ENCODE data around the gene HDAC10.
"Not testable (repeated sequence)": the region's sequence is repeated elsewhere in the genome, so short reads cannot be mapped to it uniquely, and the experiment has no call there.

HDAC10 gene

DNA sequence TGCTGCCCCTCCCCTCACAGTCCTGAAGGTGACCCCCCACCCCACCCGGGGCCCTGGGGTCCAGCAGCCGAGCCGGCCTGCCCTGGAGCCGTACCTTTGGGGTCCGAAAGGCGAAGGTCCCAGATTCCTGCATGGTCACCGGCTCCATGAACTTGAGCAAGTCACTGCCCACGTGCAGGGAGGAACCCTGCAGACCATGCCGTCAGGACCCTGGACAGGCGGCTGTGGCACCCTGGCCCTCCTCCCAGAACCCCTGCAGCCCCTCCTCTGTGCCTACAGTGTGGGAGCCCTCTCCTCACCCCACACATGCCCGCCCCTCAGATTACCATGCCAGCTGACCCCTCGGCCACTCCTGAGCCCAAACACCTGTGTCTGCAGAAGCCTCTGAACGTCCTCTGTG lies 33.4 kb upstream of the HDAC10 start:
- no peak for DNase-seq

DNA sequence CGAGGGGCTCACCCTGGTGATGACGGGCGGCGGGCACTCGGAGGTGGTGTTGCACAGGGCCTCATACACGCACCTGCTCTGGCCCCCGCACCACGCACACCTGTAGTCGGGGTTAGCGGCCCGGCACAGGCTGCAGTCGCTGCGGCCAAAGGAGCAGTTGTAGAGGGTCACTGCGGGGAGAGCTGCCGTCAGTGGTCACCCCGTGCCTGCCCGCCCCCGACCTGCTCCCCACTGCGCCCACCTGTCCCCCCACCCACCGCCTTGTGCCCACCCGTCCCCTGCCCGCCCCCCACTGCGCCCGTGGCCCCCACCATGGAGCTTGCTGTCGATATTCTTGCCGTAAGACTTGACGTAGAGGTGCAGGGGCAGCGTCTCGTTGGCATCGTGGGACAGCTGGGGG lies 32.8 kb upstream of the HDAC10 start:
- DNase-seq, result no peak

DNA sequence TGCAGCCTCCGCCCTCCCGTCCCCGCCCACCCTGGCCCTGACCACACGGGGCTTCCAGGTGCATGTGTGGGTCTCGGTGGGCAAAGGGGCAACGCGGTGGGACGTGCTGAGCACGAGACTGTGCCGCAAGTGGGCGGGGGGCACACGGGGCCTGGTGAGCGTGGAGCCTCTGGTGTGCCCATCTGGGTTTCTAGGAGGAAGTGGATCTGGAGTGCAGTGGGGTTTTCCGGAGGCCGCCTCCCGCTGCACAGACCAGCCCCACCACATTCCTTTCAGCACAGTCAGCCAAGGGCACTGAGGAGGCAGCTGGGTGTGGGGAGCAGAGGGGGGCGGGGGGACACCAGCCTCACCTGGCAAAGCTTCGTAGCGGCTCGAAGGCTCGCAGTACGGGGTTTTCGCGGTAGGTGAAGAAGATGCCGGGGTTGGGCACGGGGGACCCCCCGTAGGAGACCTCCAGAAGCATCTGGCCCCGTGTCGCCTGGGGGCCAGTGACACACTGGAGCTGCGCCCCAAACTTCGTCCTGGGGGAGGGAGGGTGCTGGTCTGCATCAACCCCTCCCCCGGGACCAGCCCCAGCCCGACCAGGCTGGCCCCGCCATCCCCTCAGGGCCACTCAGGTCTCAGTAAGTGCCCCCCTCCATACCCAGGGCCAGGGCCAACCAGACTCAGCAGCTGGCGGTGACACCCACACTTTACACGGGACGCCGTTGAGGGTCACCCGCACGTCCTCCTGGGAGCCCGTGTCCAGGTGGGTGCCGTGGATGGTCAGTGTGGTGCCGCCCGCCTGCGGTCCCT lies 31.5 kb upstream of the HDAC10 start:
- DNase-seq, result no peak

DNA sequence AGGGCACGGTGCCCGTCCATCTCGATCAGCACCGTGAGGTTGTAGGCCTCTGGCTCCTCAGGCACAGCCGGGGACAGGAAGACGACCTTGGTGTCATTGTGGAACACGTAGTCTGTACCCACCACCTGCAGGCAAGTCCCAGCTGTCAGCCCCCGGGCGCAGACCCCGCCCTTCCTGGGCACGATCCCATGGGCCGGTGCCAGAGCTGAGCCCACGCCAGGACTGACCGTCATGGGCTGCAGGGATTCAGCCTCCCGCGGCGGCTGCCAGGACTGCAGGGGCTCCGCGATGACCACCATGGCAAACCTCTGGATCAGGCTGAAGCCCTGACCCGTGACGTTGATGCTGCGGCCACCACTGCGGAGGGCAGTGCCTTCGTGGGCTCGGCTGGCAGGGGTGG lies 30.9 kb upstream of the HDAC10 start:
- DNase-seq, result no peak

DNA sequence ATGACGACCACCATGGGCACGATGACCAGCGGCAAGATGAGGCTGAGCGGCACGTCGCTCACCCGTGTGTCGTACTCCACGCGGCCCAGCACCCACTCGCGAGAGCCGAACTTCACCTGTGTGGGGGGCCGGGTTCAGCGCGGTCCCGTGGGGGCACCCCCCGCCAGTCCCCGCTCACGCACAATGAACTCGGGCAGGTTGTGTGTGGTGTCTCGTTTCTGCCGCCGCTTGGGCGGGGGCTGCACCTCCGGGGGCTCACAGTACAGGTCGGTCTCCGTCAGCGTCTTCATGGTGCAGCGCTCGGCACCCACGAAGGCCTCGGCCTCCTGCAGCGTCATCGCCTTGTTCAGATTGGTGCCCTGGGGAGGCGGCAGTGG lies 30.3 kb upstream of the HDAC10 start:
- no peak for DNase-seq

DNA sequence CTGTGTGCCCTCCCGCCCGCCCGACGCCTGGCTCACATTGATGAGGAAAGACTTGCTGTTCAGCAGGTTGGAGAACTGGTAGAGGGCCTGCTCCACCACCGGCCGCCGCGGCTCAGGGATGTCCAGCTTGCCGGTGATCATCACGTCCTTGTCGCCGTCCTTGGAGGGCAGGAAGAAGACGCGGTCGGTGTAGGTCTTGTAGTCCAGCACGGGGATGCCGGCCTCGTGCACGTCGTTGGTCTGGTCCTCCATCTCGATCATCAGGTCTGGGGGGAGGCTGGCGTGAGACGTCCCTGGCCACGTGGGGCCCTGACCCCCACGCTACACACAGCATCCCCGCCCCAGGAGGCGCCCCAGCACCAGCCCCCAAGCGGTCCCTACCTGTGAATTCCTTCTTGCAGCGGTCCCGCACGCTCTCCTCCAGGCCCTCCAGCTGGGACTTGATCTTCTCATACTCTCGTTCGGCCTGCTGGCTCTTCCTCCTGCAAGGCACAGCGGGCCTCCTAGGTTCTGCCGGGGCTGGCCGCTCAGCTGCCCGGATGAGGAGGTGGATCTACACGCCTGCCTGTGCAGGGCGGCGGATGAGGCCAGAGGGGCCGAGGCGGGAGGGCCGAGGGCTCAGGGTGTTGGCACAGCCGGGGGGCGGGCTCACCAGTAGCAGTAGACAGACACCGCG lies 29.8 kb upstream of the HDAC10 start:
- no peak for DNase-seq

DNA sequence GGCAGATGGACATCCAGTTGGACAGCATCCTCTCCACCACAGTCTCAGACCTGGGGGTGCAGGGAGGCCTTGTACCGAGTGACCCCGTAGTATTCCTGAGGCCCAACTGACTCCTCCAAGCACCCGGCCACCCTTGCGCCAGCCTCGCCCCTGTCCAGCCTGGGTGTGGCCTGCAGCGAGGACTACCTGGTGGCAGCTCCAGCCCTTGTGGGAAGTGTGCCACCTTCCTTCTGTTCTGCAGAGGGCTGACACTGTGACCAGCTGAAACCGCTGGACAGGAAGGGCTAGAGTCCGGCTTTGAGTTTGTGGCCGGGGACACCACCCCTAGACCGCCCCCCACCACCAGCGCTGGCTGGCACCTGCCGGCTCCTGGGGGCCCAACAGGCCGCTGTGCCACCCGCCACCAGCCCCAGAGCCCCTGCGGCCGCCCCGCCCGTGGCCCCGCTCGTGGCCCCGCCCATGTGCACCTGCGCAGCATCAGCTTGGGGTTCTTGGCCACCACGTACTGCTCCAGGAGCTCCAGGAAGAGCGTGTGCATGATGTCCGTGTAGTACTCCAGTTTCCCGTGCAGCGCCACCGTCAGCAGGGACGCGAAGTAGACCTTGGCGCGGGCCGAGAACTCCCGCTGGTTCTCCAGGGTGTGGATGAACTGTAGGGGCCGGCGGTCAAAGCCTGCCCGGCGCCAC lies 29.1 kb upstream of the HDAC10 start:
- no peak for DNase-seq

DNA sequence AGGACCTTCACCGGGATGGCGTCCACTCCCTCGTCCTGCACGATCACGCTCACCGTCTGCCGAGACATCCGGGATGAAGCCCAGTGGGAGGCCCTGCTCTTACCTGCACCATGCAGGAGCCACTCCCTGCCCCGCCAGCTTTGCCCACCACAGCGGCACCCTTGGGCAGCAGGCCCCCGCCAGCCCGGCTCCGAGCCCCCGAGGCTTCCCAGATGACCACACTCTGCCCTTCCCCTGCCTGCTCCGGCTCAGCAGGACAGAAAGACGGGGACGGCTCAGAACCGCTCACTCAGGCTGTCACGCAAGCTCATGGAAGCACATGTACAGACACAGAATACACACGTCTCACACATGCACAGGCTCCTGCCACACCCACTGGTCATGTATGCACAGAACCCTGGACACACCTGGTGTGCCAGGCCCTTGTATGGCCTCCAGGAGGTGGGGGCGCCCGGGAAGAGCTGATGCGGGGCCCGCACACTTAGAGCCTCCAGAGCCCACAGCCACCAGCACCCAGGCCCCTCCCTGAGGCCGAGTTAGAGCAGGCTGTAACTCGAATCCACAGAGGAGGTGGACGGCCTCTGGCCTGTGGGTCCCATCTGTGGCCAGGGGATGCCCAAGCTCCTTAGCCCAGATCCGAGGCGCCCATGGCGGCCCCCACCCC lies 28.0 kb upstream of the HDAC10 start:
- no peak for DNase-seq

DNA sequence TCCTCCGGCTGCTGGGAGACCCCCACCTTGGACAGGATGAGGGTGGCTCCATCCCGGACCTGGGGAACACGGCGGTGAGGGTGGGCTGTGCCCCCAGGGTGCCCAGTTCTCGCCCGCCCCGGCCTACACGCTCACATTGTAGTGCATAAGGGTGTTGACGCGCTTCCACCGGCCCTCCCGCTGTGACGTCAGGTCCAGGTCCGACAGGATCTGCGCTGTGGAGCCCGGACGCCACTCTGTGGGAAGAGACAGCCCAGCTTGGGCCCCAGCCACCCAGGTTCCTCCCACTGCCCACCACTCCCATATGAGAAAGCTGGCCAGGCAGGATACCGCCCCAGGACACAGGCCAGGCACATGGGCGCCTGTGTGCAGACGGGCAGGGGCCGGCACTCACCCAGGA lies 27.4 kb upstream of the HDAC10 start:
- DNase-seq, result no peak

DNA sequence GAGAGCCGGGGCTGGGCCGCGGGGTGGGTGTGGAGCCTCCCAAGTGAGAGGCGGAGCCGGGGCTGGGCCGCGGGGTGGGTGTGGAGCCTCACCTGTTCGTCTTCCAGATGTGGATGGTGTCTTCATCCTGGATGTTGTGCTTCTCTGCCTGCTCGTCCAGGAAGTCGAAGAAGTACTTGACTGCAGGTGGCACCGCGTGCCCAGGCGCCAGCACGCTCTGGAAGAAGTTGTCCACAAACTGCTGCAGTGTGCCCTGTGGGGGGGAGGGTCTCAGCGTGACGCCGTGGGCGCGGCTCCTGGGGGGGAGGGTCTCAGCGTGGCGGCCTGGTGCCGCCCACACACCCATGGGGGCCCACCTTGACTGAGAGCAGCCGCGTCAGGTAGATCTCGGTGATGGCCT lies 26.7 kb upstream of the HDAC10 start:
- no peak for DNase-seq

DNA sequence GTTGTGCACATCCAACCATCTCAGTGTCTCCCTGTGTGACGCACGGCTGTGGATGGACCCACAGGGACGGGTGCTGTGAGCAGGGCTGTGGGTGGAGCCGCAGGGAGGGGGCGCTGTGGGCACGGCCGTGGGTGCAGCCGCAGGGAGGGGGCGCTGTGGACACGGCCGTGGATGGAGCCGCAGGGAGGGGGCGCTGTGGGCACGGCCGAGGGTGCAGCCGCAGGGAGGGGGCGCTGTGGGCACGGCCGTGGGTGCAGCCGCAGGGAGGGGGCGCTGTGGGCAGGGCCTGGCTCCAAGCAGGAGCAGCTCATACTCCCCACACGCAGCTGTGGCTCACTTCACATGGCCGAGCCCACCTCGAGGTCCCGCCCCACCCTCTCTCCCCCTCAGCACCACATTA lies 25.1 kb upstream of the HDAC10 start:
- no peak for DNase-seq

DNA sequence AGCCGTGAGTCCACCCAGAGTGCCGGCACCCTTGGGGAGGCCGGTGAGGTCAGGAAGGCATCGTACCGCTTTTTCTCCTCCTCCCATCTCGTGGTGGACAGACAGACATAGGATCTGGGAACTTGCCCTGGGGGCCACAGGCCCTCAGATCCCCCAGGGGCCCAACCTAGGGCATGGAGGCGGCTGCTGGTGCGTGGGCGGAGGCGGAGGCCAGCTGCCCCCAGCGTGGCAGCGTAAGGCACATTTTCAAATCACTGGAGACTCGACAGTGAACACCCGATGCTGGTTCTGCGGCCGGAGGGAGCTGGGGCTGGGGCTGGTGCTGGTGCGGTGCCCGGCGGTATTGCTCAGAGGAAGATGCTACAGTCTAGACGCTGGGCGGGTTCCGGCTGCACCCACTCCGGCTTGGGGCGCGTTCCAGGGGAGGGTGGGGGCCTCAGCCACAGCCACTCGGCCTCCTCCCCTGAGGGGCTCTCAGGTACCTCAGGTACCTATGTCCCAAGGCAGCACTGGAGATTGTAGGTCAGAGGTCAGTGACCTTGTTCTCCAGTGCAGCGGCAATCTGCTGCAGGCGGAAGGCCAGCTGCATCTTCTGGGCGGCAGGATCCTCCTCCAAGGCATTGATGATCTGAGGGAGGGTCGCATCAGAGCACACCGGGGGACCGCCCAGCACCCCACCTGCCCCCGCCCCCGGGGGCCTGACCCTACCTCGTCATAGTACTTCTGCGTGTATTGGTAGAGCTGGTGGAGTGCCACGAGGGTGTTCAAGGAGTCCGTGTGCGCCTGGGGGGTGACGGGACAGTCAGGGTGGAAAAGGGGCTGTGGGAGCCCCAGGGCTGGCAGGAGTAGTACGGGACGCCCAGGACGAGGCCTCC lies 24.4 kb upstream of the HDAC10 start:
- DNase-seq, result no peak

DNA sequence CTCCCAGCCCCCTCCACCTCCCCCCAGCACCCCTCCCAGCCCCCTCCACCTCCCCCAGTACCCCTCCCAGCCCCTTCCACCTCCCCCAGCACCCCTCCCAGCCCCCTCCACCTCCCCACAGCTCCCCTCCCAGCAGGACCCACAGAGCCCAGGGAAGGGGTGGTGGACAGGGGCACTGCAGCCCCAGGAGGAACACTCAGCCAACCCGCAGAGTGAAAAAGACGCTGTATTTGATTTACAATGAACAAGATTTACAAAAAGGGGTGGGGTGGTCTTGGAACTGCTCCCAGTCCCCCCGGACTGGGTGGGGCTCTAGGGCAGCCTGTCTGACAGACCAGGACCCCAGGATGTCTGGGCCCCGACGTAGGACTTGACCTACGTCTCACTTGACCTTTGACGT lies 23.7 kb upstream of the HDAC10 start:
- no peak for DNase-seq

DNA sequence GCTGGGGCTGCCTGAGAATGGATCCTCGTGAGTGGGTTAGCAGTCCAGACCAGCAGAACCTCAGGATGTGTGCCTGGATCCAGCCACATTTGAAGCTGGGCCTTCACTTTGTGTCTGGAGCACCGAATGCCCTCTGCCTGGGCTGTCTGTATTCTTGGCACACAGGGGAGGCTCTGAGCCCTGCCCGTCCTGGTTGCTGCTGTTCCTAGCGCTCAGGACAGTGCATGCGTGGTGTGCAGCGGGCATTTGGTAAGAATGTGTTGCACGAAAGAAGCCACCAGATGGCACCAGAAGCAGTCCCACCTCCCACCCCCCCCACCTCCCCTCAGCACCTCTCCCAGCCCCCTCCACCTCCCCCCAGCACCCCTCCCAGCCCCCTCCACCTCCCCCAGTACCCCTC lies 23.2 kb upstream of the HDAC10 start:
- peak; percentile 51 for DNase-seq

DNA sequence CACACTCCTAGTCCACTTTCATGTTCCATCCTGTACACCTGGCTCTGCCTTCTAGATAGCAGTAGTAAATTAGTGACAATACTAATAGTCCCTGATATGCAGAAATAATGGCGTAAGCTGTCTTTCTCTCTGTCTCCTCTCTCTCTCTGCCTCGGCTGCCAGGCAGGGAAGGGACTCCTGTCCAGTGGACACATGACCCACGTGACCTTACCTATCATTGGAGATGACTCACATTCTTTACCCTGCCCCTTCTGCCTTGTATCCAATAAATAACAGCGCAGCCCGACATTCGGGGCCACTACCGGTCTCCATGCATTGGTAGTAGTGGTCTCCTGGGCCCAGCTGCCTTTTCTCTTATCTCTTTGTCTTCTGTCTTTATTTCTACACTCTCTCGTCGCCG lies 22.7 kb upstream of the HDAC10 start:
- DNase-seq, result not testable (repeated sequence)

DNA sequence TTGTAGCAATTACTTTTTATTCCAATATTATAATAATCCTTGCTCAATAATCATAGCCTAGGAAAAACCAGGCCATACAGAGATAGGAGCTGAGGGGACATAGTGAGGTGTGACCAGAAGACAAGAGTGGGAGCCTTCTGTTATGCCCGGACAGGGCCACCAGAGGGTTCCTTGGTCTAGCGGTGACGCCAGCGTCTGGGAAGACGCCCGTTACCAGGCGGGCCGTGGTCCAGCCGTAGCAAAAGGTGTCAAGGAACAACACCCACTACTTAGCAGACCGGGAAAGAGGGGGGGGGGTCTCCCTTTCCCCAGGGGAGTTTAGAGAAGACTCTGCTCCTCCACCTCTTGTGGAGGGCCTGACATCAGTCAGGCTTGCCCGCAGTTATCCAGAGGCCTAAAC lies 22.3 kb upstream of the HDAC10 start:
- not testable (repeated sequence) for DNase-seq

DNA sequence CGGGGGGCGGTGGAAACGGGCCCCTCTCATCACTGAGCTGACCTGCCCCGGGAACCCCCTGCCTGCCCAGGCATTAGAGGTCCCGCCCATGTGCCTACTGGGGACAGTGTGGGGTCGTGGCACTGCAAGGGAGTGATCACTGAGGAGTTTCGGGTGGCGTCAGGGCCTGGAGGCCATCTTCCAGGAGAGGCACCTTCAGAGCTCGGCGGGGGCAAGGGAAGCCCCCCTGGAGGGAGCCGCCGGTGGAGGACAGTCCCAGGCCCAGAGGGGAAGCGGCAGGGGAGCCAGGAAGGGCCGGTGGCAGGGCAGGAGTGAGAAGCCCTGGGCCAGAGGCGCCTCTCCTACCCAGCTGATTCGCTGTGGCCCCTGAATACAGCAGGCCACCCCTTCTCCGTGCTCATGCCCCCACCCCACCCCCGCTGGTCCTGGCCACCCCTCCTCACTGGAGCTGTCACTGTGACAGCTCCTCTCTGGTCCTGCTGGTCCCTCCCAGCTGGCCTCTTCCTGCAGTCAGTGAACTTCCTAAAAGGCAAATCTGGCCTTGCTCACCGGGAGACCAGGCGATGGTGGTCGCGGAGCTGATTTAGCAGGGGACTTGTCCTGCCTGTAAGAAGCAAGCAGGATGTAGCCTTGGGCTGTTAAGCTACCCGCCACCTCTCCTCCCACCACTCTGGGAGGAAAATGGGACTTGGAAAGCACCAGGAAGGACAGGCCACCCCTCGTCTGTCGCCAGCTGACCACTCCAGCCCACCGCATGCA lies 21.2 kb upstream of the HDAC10 start:
- no peak for DNase-seq

DNA sequence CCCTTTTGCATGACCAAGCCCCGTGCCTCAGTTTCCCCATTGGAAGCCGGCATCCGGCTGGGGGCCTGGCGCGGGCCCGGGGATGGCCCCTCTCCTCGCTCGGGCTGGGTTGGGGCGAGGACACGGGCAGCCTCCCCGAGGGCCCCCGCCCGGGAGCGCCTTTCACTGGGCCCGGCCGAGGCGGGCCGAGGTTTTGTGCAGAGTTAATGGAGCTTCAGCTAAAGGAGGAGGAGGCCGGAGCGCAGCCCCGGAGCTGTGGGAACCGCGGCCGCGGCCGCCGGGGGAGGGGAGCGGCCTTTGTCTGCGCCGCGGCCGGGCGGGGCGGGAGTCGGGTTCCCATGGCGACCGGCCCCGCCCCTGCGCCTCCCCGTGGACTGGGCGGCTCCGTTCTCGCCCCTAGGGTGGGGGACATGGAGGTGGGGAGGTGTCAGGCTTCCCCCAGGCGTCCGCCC lies 20.5 kb upstream of the HDAC10 start:
- DNase-seq, result peak; percentile 60

DNA sequence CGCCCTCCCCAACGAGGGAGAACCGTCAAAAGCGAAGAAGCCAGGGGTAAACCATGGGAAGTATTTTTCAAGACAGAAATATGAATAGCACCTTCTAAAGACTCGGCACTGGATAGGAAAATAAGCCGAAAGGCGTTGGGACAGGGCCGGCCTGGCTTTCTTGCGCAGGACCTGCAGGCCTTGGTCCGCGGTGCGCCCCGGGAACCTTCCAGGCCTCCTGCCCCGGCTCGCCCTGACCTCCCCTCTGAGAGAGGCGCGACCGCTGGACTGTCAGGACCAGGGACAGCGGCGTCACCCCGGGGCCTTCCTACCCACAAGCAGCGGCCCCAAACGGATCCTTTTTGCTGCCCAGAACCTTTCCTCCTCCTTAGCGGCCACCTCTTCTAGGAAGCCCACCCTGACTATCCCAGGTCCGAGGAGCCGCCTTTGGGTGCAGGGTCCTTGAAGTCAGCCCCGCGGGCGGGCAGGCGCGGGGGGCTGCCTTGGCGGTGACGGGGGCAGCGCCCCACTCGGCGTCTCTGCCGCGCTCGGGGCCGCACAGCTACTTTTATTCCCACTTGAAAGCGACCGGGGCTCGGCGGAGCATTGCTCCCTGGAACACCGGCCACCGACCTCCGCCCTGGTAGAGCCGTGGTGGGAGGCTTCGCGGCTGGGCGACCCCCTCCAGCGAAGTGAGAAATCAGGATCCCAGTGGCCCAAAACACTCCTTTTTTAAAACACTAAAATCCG lies 19.8 kb upstream of the HDAC10 start:
- peak; percentile 69 for DNase-seq

DNA sequence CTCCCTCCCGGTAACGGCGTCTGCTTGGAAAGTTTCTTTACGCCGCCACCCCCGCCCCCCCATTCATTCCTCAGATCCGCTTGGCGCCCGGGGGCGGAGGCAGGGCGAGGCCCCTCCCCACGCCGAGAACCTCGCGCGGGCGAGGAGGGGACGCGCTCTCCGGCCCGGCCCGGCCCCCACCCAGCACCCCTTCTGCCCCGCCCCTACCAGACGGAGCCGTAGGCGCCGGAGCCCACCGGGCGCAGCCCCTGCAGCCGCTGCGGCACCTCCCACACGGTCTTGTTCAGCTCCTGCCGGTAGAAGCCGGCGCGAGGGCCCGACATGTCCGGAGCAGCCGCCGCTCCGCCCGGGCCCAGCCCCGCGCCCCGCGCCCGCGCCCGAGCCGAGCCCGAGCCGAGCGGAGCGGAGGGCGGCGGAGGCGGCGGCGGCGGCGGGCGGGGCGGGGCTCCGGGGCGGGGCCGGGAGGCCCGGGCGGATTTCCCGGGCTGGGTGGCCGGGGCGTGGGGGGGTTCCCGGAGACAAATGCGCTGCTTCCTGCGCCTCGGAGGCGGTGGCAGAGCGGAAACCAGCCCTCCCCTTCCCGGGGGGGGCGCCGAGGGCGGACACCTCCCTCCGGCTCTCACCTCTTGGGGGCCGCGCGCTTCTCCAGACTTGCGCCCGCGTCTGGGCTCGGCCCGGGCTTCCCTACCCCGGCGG lies 19.1 kb upstream of the HDAC10 start, which contains the start of gene MAPK11:
MAPK11 (minus strand) TSS at position 411 of the 696 bp plus-strand sequence; CDS start at position 323, 88 bp downstream.
- DNase-seq, result peak; percentile 73
